NCI-H187 (cell line): ENCODE results near the gene LPIN2.
"Not testable (repeated sequence)": the region's sequence is repeated elsewhere in the genome, so short reads cannot be mapped to it uniquely, and the experiment has no call there.

Experiments
- DNase-seq, 2 experiments: peaks; one replicate each; lab custom pipeline; 2025; lab: John Stamatoyannopoulos, UW

The LPIN2 gene

DNA sequence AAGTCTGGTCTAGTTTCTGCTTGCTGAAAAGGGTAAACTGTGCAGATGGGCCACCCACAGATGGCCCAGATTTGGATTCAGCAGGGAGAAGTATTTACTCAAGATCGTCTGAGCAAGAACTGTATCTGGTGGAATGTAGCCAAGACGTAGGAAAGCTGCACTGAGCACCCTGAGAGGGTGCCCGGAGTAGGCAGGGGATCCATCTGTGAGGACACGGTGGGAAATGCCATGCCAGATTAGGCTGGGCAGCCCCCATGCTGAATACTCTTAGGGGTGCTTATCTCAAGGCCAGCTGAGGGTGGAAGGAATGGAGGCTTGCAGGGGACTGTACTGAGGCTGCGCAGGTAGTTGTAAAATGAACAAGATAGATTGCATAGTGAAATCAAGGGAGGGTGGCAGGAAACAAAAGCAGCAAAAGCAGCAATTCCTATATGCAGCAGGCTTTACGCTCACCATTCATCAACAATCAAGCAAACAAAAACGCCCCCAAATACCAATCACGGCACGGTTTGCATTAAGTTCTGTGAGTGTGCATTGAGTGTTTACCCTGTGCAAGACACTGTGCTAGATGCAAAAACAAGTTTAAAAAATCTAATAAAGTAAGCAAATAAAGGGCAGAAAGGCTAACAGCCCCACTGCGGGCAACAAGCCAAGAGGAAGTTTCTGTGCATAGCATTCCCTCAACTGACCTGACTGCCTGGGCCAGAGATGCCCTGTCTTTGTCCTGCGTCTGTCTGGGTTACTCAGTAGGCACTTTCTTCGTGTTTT is 32.2 kb upstream of the LPIN2 start:
- no peak for DNase-seq

GRCh38 chr18:3042379-3042778 is 29.4 kb upstream of the LPIN2 start:
- no peak for DNase-seq

- DNase-seq = no peak
These were observed 28.9 kb upstream of the LPIN2 start for GRCh38 chr18:3041843-3042242.

DNA sequence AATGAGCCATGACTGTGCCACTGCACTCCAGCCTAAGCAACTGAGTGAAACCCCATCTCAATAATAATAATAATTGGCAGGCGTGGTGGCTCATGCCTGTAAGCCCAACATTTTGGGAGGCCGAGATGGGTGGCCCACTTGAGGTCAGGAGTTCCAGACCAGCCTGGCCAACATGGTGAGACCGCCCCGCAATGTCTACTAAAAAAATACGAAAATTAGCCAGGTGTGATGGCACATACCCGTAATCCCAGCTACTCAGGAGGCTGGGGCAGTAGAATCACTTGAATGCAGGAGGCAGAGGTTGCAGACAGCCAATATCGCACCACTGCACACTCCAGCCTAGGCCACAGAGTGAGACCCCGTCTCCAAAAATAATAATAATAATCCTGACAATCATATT is 27.9 kb upstream of the LPIN2 start:
- DNase-seq = no peak

DNA sequence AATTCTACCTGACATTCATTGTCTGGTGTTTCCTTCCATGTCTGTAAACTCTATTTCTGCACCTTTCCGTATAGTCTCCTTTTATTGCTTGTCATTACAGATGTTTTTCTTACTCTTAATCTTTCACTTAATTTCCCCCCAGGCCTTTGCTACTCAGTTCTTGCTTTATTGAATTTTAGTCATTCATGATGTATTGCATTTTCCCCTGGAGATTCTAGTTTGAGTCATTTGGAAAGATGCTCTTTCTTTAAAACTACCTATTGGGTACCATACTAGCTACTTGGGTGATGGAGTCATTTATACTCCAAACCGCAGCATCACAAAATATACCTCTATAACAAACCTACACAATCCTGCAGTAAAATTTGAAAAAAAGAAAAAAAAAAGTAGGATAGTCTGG is 27.2 kb upstream of the LPIN2 start:
- DNase-seq = no peak

- no peak for DNase-seq
These were observed 24.5 kb upstream of the LPIN2 start for GRCh38 chr18:3037423-3037915.

- DNase-seq = no peak
These were observed 23.2 kb upstream of the LPIN2 start for GRCh38 chr18:3036108-3036507.

DNA sequence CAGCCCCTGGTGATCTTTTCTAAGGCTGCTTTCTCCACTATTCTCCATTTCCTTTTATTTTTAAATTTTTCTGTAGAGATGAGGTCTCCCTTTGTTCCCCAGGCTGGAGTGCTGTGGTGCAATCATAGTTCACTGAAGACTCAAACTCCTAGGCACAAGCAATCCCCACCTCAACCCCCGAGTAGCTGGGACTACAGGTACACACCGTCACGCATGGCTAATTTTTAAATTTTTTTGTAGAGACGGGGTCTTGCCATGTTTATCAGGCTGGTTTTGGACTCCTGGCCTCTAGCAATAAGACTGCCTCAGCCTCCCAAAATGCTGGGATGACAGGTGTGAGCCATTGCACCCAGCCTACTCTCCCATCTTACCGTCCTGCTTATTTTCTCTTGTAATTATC is 22.7 kb upstream of the LPIN2 start:
- DNase-seq = no peak

GRCh38 chr18:3032721-3033120 is 19.8 kb upstream of the LPIN2 start:
- DNase-seq = no peak

DNA sequence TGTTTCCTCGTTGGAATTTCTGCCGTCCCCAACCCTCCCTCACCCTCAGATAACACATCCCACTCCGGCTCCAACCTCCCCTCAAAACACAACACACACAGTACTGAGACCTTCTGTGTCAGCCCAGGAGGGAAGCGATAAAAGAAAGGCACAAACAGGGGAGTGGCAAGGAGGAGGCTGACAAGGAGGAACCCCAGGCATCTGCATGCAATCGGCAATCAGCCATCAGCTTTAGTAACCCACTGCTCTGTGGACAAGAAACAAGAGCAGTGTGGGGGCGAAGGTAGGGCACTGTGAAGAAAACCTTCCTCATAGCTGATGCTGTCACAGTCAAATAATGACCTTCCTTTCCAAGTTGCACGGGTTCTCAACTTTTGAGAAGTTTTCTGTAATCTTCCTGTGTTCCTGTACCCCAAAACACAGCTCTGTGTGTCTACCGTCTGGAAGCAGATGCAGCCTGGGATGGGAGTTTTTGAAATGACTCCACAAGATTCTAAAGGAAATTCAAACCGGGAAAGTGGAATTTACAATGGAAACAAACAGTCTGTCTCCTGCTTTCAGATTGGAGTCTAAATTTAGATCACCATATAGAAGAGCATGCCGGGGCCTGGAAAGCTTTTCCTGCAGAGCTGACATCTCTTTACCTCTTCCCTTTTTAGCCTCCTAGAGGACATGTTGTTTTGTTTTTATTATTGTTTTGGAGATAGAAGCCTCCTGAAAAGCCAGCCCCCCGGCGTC is 16.4 kb upstream of the LPIN2 start:
- no peak for DNase-seq

- DNase-seq = not testable (repeated sequence)
These were observed 15.2 kb upstream of the LPIN2 start for GRCh38 chr18:3028115-3028514.

- DNase-seq = no peak
These were observed 14.5 kb upstream of the LPIN2 start for GRCh38 chr18:3027370-3027891.

- DNase-seq = no peak
These were observed 12.6 kb upstream of the LPIN2 start for GRCh38 chr18:3025544-3025943.

DNA sequence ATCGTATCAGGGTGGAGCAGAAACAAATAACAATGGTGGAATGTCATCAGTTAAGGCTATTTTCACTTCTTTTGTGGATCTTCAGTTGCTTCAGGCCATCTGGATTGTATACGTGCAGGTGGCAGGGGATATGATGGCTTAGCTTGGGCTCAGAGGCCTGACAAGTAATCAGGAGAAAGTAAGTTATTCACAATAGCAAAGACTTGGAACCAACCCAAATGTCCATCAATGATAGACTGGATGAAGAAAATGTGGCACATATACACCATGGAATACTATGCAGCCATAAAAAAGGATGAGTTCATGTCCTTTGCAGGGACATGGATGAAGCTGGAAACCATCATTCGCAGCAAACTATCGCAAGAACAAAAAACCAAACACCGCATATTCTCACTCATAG is 10.7 kb upstream of the LPIN2 start:
- not testable (repeated sequence) for DNase-seq

GRCh38 chr18:3016585-3017297 is 3.8 kb upstream of the LPIN2 start:
- no peak for DNase-seq

DNA sequence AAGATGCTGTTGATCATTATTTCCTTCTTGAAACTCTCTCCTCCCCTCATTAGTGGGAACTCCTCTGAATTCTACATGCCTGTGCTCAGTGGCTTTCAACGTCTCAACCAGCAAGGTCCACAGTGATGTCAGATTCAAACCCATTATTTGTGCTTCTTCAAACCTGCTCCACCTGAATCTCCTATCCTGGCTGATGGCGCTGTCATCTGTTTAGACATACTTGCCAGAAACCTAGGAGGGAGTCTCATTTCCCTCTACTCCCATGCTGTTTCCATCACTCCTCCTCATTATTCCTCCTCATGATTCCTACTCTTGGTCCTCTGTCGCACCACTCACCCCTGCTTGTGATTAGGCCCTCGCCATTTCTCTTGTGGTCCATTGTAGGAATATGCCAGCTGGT is 2.9 kb upstream of the LPIN2 start:
- no peak for DNase-seq

DNA sequence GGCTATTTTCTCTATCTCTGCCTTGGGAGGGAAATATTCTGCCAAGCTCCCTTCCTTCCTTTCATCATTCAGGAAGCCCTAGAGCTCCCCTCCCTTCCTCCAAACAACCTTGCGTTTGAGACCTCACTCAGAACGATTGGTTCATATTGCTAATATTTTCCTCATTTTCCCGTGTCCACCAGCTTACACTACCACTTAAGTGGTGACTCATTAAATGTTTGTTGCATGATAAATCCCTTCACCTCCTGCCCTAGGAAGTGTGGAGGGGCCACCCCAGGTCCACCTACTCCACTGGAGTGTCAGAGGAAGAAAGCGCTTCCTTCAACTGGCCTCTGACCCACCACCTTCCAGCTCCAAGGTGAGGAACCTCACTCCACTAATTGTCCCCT is 2.3 kb upstream of the LPIN2 start:
- no peak for DNase-seq

- DNase-seq = no peak
These were observed 1.7 kb upstream of the LPIN2 start for GRCh38 chr18:3014503-3015203.

DNA sequence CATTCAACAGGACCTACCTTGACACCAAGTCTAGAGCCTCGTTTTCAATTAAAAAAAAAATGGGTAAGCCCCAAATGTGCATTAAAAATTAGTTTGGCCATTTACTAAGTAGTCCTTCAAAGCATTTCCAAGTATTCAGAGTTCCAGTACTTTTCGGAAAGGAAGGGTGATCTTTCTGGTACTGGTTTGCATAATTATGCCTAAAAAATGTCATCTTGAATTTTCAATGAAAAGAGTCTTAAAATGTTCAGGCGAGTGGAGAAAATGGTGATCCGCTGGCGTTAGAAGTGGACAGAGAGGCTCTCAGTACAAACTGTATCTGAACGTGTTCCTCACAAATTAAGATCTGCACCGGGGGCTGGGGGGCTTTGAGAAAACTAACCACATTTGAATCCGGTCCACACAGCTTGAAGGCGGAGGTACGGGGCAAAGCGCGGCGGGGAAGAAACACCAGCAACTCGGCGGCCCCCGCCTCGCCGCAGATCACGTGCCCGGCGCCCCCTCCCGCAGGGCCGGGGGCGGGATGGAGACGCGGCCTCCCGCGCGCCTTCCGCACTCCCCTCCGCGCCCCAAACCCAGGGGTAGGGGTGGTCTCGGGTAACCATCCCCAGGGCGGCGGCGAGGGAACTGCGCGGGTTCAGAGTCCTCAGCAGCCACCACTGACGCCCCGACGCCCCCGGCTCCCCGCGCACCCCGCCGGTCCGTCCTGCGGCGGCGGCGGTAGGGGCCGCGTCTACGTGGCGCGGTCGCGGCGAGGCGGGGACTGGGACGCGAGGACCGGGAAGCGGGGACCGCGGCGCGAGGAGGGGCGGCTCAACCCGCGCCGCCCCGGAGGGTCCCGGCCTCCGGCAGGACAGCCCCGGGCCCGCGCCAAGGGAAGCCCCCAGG is 564 bp downstream of the LPIN2 start:
- no peak for DNase-seq

GRCh38 chr18:3010086-3010485 is 2.9 kb downstream of the LPIN2 start:
- DNase-seq = no peak

- DNase-seq = no peak
These were observed 4.4 kb downstream of the LPIN2 start for GRCh38 chr18:3008541-3008940.
